HEK293 (cell line): Measurements from ENCODE around the gene CCDC27.

Experiments used
- BCL11B ChIP-seq: fragments of 450-650 bp; formaldehyde crosslinking; IDR thresholded peaks from 2 replicates; pipeline ENCODE4 v1.5.1; 2016; ENCODE audit warnings: low read depth, missing biosample characterization, missing genetic modification characterization
- MEIS1 ChIP-seq: sonication (generic); formaldehyde crosslinking; IDR thresholded peaks from 2 replicates; pipeline ENCODE4 v1.8.1; 2022; ENCODE audit warnings: missing genetic modification reagents, mild to moderate bottlenecking, borderline replicate concordance
- REPIN1 ChIP-seq: fragments of 450-650 bp; formaldehyde crosslinking; IDR thresholded peaks from 2 replicates; pipeline ENCODE4 v1.5.1; 2017; ENCODE audit warnings: missing biosample characterization, missing genetic modification characterization, low read depth
- ZFP41 ChIP-seq: fragments of 450-650 bp; formaldehyde crosslinking; IDR thresholded peaks from 2 replicates; pipeline ENCODE4 v1.5.1; 2016; ENCODE audit warnings: missing biosample characterization, missing genetic modification characterization, borderline replicate concordance
- ZNF211 ChIP-seq: fragments of 450-650 bp; formaldehyde crosslinking; IDR thresholded peaks from 2 replicates; pipeline ENCODE4 v1.5.1; 2016; ENCODE audit warnings: low read depth, missing biosample characterization, missing genetic modification characterization
- ZNF350 ChIP-seq: fragments of 450-650 bp; formaldehyde crosslinking; IDR thresholded peaks from 2 replicates; pipeline ENCODE4 v1.5.0; 2017; ENCODE audit warnings: missing biosample characterization, mild to moderate bottlenecking, missing genetic modification characterization
- ZNF558 ChIP-seq: fragments of 450-650 bp; formaldehyde crosslinking; IDR thresholded peaks from 2 replicates; pipeline ENCODE4 v1.5.1; 2016; ENCODE audit warnings: missing biosample characterization, missing genetic modification characterization
- ZNF837 ChIP-seq: fragments of 450-650 bp; formaldehyde crosslinking; IDR thresholded peaks from 2 replicates; pipeline ENCODE4 v1.5.1; 2016; ENCODE audit warnings: missing biosample characterization, missing genetic modification characterization
- TF ChIP-seq, protein P1 (sequence below): fragments of 450-650 bp; formaldehyde crosslinking; IDR thresholded peaks from 2 replicates; pipeline ENCODE4 v1.5.1; 2016; ENCODE audit warnings: missing biosample characterization, missing genetic modification characterization
- TF ChIP-seq, protein P2 (sequence below): fragments of 450-650 bp; formaldehyde crosslinking; IDR thresholded peaks from 2 replicates; pipeline ENCODE4 v1.5.1; 2016; ENCODE audit warnings: missing biosample characterization, missing genetic modification characterization, low read depth
- TF ChIP-seq, protein P3 (sequence below): sonication (generic); formaldehyde crosslinking; IDR thresholded peaks from 2 replicates; pipeline ENCODE4 v1.8.1; 2022; ENCODE audit warnings: mild to moderate bottlenecking, moderate library complexity, missing genetic modification reagents
- TF ChIP-seq, protein P4 (sequence below): fragments of 450-650 bp; formaldehyde crosslinking; IDR thresholded peaks from 2 replicates; pipeline ENCODE4 v1.5.1; 2016; ENCODE audit warnings: missing biosample characterization, missing genetic modification characterization
- TF ChIP-seq, protein P5 (sequence below): fragments of 450-650 bp; formaldehyde crosslinking; IDR thresholded peaks from 2 replicates; pipeline ENCODE4 v1.5.1; 2016; ENCODE audit warnings: missing biosample characterization, missing genetic modification characterization

DNA sequence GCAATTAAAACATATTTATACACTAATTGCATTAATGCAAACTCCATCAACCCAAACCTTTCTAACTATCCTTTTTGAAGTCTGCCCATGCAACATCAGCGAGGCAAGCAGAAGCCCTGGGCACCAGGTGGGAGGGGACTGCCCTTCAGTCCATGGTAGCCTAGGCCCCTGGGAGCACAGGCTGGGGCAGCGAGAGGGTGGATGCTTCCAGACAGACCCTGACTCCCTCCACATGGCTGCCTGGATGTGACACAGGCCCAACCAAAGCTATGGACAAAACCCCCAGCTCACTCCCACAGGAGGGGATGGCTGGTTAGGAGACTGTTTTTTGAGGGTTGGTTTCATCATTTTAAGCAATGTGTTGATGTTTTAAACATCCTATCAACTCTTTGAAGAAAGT, 61.8 kb downstream of the CCDC27 start:
- TF ChIP-seq ZNF350 (tag by site-specific recombination) (no peak), REPIN1 (no peak), ZFP41 (no peak), ZNF211 (tag by site-specific recombination) (no peak), MEIS1 (no peak), ZNF558 (tag by site-specific recombination) (no peak), BCL11B (tag by site-specific recombination) (no peak), ZNF837 (tag by site-specific recombination) (no peak)
- TF ChIP-seq, protein P1, sequence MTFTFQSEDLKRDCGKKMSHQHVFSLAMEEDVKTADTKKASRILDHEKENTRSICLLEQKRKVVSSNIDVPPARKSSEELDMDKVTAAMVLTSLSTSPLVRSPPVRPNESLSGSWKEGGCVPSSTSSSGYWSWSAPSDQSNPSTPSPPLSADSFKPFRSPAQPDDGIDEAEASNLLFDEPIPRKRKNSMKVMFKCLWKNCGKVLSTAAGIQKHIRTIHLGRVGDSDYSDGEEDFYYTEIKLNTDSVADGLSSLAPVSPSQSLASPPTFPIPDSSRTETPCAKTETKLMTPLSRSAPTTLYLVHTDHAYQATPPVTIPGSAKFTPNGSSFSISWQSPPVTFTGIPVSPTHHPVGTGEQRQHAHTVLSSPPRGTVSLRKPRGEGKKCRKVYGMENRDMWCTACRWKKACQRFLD (tag by site-specific recombination), result no peak
- TF ChIP-seq, protein P2, sequence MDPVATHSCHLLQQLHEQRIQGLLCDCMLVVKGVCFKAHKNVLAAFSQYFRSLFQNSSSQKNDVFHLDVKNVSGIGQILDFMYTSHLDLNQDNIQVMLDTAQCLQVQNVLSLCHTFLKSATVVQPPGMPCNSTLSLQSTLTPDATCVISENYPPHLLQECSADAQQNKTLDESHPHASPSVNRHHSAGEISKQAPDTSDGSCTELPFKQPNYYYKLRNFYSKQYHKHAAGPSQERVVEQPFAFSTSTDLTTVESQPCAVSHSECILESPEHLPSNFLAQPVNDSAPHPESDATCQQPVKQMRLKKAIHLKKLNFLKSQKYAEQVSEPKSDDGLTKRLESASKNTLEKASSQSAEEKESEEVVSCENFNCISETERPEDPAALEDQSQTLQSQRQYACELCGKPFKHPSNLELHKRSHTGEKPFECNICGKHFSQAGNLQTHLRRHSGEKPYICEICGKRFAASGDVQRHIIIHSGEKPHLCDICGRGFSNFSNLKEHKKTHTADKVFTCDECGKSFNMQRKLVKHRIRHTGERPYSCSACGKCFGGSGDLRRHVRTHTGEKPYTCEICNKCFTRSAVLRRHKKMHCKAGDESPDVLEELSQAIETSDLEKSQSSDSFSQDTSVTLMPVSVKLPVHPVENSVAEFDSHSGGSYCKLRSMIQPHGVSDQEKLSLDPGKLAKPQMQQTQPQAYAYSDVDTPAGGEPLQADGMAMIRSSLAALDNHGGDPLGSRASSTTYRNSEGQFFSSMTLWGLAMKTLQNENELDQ, result no peak
- TF ChIP-seq, protein P3, sequence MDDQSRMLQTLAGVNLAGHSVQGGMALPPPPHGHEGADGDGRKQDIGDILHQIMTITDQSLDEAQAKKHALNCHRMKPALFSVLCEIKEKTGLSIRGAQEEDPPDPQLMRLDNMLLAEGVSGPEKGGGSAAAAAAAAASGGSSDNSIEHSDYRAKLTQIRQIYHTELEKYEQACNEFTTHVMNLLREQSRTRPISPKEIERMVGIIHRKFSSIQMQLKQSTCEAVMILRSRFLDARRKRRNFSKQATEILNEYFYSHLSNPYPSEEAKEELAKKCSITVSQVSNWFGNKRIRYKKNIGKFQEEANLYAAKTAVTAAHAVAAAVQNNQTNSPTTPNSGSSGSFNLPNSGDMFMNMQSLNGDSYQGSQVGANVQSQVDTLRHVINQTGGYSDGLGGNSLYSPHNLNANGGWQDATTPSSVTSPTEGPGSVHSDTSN (CRISPR knock-in tag), result no peak
- TF ChIP-seq, protein P4, sequence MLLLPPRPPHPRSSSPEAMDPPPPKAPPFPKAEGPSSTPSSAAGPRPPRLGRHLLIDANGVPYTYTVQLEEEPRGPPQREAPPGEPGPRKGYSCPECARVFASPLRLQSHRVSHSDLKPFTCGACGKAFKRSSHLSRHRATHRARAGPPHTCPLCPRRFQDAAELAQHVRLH, result no peak
- TF ChIP-seq, protein P5, sequence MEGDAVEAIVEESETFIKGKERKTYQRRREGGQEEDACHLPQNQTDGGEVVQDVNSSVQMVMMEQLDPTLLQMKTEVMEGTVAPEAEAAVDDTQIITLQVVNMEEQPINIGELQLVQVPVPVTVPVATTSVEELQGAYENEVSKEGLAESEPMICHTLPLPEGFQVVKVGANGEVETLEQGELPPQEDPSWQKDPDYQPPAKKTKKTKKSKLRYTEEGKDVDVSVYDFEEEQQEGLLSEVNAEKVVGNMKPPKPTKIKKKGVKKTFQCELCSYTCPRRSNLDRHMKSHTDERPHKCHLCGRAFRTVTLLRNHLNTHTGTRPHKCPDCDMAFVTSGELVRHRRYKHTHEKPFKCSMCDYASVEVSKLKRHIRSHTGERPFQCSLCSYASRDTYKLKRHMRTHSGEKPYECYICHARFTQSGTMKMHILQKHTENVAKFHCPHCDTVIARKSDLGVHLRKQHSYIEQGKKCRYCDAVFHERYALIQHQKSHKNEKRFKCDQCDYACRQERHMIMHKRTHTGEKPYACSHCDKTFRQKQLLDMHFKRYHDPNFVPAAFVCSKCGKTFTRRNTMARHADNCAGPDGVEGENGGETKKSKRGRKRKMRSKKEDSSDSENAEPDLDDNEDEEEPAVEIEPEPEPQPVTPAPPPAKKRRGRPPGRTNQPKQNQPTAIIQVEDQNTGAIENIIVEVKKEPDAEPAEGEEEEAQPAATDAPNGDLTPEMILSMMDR (tag by site-specific recombination), result no peak
